Subcutaneous adipose tissue (tissue), 4 donors: ENCODE measurements around the gene LRP1. TPM values are rescaled to one million over a fixed set of nuclear protein-coding genes. Genes with fewer than 3 reads are reported as not detected.

ENCODE experiments used
- CTCF ChIP-seq: fragments of 450-650 bp; IDR thresholded peaks from one replicate; pipeline ENCODE4 v1.5.1; 2016; ENCODE audit warnings: low read depth, mild to moderate bottlenecking, control low read depth, antibody characterized with exemption, moderate library complexity
- total RNA-seq, 4 donors: library from RNA; depleted of rRNA; stranded (reverse); fragments of >200 nt; gene quantifications; one replicate each; pipeline ENCODE4 v1.1.0, GENCODE V29; 2016

LRP1 gene
- total RNA-seq, 4 donors from 2014 or later: 301 to 814 (median 762) TPM

DNA sequence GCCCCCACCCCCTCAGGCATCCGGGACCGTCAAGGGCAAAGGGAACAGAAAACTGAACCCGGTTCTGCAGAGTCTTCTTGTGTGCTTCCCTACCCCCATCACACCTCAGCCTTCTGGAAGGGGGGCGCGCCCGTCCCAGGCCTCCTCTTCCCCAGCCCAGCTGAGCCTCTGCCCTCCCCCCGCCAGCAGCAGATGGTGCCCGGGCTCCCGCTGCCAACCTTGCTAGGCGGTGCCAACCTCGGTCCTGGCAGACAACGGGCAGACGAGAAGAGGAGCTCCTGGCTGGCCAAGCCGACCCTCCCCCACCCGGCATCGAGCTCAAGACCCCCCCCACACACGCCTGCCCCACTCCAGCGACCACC is 114.0 kb downstream of the LRP1 start:
- TF ChIP-seq CTCF: no peak

GRCh38 chr12:57242691-57243454 is 114.6 kb downstream of the LRP1 start:
- TF ChIP-seq CTCF: no peak

DNA sequence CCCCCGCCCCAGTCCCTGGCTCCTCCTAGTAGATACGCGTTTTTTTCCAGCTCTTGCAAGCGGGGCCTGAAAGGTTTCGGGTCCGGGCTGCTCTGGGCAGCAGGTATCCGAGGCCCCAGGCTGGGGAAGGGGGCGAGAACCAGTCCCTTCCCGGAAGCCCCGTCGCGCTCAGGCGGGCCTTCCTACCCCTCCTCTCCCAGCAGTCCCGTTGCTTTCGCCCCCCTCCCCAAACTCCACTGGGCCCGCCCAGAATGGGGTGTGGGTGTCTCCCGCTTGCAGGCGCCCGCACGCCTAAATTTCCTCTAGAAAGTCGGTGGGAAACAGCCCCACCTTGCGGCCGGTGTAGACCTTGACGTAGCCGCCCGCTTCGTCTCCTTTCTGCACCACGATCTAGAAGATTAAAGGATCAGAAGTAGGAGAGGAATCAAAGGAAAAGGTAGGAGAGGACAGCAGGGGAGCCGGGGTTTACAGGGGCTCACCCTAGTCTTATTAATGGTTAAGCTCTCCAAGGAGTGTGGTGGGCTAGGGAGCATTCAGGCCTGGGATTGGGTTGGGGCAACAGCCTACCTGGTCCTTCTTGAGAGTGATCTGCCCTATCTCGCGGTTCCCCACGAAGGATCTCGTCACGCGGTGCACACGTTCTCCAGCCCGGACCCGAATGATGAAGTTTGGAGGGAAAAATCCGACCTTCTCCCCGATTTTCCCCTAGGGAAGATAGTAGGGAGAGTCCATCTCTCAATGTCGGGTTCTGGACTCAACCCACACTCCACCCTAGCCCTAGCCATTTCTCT is 115.4 kb downstream of the LRP1 start:
- TF ChIP-seq CTCF: no peak

DNA sequence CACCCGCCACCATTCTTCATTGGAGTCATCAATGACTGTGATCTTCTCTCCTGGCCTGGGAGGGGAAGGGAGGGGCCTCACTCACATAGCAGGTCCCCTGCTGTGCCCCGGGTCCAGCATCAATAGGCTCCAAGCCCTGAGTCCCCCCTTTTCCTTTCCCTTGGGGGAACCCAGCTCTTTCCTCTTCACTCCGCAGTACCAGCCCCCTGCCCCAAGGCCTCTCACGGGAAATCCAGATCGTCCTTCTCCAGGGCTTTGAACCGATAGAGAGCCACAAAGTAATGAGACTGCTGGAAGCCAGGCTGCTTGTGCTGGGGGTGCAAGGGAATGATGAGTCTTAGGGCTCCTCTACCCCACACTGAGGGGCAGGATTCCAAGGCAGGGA is 116.0 kb downstream of the LRP1 start:
- no peak for TF ChIP-seq CTCF

- TF ChIP-seq CTCF: no peak
Measured at GRCh38 chr12:57247041-57247440, 118.8 kb downstream of the LRP1 start.

GRCh38 chr12:57248934-57249742 is 120.9 kb downstream of the LRP1 start:
- no peak for TF ChIP-seq CTCF

GRCh38 chr12:57250541-57250940 is 122.3 kb downstream of the LRP1 start:
- TF ChIP-seq CTCF: no peak
